Fibroblast of peridontal ligament (primary cell): ENCODE measurements around the gene MED15.
A peak's percentile ranks its signal among the peaks of the same experiment; 100 is the strongest.
"Not testable (repeated sequence)": the region's sequence is repeated elsewhere in the genome, so short reads cannot be mapped to it uniquely, and the experiment has no call there.

Source experiments
- DNase-seq: peaks from one replicate; pipeline ENCODE4 v3.0.0-alpha.2; 2010; ENCODE audit errors: extremely low read depth

The MED15 gene

GRCh38 chr22:20483143-20483506 is 24.3 kb upstream of the MED15 start:
- DNase-seq = not testable (repeated sequence)

GRCh38 chr22:20483771-20484170 is 23.6 kb upstream of the MED15 start:
- no peak for DNase-seq

GRCh38 chr22:20484948-20485683 is 22.3 kb upstream of the MED15 start:
- DNase-seq = no peak

- no peak for DNase-seq
Observed at GRCh38 chr22:20486229-20486628, 21.2 kb upstream of the MED15 start.

GRCh38 chr22:20487715-20488114 is 19.7 kb upstream of the MED15 start:
- no peak for DNase-seq

GRCh38 chr22:20488946-20489345 is 18.5 kb upstream of the MED15 start:
- no peak for DNase-seq

- no peak for DNase-seq
Observed at GRCh38 chr22:20490183-20490940, 17.0 kb upstream of the MED15 start.

- DNase-seq = no peak
Observed at GRCh38 chr22:20490941-20491307, 16.5 kb upstream of the MED15 start.

- DNase-seq = no peak
Observed at GRCh38 chr22:20491346-20491745, 16.1 kb upstream of the MED15 start.

GRCh38 chr22:20494978-20495860 is 12.2 kb upstream of the MED15 start, which contains the start of gene KLHL22:
Gene KLHL22 (minus strand): TSS chr22:20495795. CDS start chr22:20489211, 6,584 bp downstream.
- peak; percentile 31 for DNase-seq

- peak; percentile 79 for DNase-seq
Observed at GRCh38 chr22:20495861-20496681, 11.3 kb upstream of the MED15 start.

GRCh38 chr22:20497426-20497825 is 10.0 kb upstream of the MED15 start:
- no peak for DNase-seq

- DNase-seq = no peak
Observed at GRCh38 chr22:20498913-20499312, 8.5 kb upstream of the MED15 start.

- DNase-seq = no peak
Observed at GRCh38 chr22:20499769-20500168, 7.6 kb upstream of the MED15 start.

- DNase-seq = no peak
Observed at GRCh38 chr22:20503816-20504215, 3.6 kb upstream of the MED15 start.

GRCh38 chr22:20504293-20504922 is 3.0 kb upstream of the MED15 start:
- peak; percentile 39 for DNase-seq

- DNase-seq = no peak
Observed at GRCh38 chr22:20506543-20507252, 712 bp upstream of the MED15 start.

GRCh38 chr22:20508067-20508755 is 801 bp downstream of the MED15 start:
- DNase-seq = not testable (repeated sequence)

- no peak for DNase-seq
Observed at GRCh38 chr22:20508815-20509271, 1.4 kb downstream of the MED15 start.
